ENCODE measurements around the gene BCDIN3D. TPM values are rescaled to one million over a fixed set of nuclear protein-coding genes. Genes with fewer than 3 reads are reported as not detected.
A peak's percentile ranks its signal among the peaks of the same experiment; 100 is the strongest.
"Not testable (repeated sequence)": the region's sequence is repeated elsewhere in the genome, so short reads cannot be mapped to it uniquely, and the experiment has no call there.

BCDIN3D gene
- polyA plus RNA-seq, 1 donor = 5.3 TPM

- no peak for DNase-seq
Observed at GRCh38 chr12:49876070-49876469, 33.2 kb upstream of the BCDIN3D start.

DNA sequence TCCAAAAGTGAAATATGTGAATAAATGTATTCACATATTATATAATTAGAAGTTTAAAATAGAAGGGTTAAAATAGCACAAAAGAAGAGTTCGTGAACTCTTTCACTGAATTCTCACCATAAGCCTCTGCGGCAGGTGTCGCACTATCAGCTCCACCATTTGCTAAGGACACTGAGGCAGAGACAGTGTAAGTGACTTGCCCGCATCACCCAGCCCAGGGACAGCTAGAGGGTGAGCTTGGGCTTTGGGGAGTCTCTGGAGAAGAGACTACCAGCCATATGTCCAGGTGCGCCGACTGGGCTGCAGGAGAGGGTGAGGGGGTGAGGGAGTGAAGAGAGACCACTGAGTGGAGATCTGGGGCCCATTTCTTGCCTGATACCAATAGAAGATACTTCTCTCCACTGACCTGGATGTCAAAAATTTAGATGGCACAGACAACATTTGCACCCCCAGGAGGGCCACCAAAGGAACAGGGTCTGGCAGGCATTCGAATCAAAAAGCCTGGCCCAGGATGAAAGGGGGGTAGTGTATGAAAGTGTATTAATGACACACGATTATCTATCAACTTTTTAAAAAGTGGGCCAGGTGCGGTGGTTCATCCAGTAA is 32.3 kb upstream of the BCDIN3D start:
- DNase-seq = no peak

- DNase-seq = no peak
Observed at GRCh38 chr12:49874142-49874897, 31.4 kb upstream of the BCDIN3D start.

DNA sequence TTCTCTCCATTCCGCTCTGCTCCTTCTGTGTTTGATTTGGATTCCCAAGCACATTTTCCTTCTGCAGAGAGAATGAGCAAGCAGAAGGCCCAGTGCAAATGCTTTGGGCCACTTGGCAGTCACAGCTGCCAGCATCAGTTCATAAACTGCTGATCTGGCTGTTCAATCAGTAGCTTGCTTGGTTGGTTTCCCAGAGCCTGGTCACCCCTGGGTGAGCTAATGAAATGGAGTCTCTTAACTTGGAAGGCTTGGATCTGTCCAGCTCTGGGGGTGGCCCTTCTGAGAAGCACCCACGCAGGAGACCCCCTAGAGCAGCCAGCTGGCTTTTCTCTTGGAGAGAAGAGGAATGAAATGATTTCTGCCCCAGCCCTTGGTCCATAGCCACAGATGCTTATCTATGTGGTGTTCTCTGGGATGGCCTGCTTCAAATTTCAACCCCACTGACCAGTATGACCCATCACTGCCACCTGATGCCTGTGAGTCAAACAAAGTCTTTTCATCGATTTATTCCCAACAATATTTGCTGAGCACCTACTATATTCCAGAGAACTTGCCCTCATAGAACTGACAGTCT is 30.5 kb upstream of the BCDIN3D start:
- no peak for DNase-seq

- DNase-seq = no peak
Observed at GRCh38 chr12:49872781-49873181, 29.9 kb upstream of the BCDIN3D start.

DNA sequence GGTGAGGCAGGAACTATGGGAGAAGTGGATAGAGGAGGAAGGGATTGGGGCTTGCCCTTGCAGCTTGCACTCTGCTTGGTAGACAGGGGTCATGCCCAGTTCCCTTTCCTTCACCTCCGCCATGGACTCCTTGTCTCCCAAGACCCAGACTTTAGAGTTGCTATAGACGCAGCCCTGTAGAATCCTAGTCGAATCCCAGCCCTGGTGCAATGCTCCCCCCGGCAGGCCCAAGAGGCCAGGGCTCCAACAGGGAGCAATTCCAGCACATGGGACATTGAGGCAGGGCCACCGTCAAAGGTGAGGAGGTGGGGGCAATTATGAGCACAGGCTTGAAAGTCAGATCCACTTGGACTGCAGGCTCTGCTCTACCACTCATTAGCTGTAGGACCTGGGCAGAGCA is 29.5 kb upstream of the BCDIN3D start:
- no peak for DNase-seq

- DNase-seq = not testable (repeated sequence)
Observed at GRCh38 chr12:49871811-49872251, 28.9 kb upstream of the BCDIN3D start.

DNA sequence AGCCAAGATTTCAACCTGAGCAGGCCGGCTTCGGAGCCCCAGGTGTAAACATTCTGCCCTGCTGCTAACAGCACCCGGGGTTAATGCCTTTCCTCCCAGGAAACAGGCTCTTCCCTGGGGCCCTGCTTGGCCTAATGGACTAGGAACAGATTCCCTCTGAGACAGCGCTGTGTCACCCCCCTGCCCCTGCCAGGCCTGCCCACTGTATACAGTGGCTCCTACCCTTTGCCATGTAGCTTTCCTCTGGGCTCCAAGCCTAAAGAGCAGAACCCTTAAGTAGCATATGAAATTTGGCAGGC is 28.3 kb upstream of the BCDIN3D start:
- DNase-seq = no peak

DNA sequence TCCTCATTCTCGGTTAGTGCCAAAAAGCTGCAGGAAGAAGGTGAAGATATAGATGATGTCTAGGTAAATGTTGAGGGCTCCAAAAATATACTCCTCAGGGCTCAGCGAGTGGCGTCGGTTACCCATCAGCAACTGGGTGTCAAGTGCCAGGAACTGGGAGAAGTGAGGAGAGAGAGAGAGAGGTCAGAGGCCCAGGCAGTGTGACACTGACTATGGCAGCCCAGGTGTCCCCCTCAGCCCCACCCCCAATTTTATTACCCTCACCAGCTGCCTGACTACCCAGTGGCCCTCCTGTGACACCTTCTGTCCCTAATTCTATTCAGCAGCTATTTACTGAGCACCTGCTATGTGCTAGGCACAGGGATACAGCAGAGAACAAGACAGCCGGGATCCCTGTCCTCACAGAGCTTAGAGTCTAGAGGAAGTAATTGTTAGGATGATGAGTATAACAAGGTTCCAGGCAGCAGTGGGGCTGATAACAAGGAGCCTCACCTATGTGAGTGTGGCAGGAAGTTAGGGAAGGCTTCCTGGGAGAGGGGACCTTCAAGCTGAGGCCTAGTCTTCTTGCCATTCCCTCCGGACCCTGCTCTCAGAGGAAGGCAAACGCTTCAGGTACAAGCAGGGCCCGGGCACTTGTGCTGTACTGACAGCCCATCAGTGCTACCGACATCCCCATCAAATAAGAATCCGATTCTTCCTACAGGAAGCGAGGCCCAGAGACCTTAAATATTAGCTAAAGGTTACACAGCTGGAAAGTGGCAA is 27.8 kb upstream of the BCDIN3D start:
- no peak for DNase-seq

DNA sequence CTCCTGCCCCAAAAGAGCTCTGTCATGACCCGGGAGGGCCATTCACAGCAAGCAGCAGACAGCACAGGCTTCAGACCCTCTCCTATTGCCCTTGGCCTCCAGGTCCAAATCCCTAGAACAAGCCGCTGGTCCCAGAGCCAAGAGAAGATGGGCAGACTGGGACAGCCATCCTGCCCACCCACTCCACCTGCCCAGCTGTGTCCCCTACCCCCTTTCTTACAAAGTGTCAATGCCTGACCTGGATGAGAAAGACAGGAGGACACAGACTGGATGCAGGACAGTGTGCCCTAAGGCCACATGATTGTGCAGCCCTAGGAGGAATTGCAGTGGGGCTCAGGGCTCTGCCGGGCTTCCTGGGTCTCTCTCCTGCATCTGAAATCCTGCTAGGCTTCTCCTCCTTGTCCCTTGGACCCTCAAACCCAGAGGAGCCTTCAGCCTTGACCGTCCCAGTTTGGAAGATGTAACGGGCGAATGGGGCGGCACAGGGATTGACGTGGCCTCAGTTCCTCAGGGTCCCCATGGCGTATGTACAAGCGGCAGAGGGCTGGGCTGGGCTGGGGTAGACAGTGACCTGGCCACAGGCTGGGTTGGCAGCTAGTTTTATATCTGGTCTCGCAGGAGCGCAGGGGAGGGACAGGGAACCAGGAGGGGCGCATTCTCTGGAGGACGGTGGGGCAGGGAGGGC is 27.1 kb upstream of the BCDIN3D start:
- no peak for DNase-seq

- peak; percentile 79 for DNase-seq
Observed at GRCh38 chr12:49868952-49869815, 26.3 kb upstream of the BCDIN3D start.

DNA sequence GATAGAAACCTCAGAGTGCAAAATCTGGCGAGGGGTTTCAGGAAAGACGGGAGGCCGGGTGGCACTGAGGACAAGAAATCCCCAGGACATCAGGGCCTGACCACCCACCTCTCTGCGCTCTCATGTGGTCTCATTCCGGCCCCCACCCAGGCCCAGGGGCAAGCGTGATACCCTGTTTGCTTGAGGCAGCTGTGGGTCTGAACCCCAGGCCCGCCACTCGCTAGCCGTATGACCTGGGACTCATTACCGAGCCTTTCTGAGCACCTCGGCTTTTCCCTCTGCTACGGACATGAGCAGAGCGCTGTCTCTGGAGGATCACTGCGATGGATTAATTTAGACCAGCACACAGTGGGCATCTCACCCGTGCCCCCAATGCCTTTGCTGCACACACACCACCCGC is 25.5 kb upstream of the BCDIN3D start:
- no peak for DNase-seq

GRCh38 chr12:49867570-49868341 is 24.9 kb upstream of the BCDIN3D start:
- DNase-seq = no peak

DNA sequence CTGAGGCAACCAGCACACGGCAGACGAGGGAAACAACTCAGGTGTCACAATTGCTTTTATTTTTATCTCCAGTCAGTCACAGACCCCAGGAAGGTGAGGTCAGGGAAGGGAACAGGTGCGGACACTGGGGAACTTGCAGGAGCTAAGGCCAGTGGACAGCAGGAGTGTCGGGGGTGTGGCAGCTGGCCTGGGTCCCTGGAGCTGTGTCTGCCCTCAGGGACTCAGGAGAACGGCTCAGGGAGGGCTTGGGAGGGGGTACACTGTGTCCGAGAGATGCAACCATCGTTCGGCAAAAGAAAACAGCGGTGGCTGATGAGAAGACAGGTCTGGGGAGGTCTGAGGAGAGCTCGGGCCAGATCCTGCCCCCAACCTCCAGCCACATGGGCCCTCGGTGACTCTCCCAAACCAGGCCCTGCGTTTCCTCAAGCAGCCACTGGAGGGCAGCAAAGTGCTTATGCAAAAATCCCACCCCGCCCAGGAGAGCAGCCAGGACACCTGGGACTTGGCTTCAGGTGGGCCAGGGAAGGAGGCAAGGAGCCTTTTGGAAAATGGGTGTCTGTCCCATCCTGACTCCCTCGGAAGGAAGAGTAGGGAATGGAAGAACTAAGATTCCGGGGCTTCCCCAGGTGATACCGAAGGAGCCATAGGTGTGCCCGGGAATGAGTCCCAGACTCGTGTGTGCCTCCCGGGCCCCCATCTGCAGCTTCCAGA is 24.1 kb upstream of the BCDIN3D start:
- DNase-seq = peak; percentile 72

DNA sequence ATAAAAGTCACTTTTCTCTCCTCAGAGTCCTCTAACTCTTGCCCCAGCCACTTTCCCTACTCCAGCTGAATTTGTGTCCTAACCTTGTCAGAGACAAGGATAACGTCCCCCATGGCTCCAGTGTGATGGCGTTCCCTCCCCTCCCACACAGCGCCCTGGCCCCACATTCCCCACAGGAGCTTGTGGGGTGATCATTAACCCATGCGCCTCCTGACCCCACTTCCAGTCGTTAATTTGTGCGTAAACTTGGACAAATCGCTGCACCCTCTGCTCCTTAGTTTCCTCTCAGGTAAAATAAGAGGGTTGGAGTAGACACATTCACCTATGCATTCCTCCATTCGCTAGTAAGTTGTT is 22.9 kb upstream of the BCDIN3D start:
- no peak for DNase-seq

- DNase-seq = no peak
Observed at GRCh38 chr12:49865109-49865781, 22.3 kb upstream of the BCDIN3D start.

DNA sequence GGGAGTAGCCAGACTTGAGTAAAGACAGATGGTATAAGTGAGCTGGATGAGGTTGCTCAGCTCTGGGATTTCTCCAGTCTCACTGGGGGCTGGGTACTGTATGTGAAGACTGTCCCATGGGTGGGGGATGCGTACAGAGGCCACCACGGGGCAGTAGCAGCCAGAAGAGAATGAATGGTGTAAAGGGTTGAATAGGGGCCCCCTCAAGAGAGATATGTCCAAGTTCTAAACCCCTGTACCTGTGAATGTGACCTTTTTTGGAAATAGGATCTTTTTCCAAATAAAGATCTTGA is 21.8 kb upstream of the BCDIN3D start:
- no peak for DNase-seq

GRCh38 chr12:49863946-49864797 is 21.3 kb upstream of the BCDIN3D start:
- no peak for DNase-seq

DNA sequence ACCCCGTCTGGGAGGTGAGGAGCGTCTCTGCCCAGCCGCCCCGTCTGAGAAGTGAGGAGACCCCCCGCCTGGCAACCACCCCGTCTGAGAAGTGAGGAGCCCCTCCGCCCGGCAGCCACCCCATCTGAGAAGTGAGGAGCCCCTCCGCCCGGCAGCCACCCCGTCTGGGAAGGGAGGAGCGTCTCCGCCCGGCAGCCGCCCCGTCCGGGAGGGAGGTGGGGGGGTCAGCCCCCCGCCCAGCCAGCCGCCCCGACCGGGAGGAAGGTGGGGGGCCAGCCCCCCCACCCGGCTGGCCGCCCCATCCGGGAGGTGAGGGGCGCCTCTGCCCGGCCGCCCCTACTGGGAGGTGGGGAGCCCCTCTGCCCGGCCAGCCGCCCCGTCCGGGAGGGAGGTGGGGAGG is 18.0 kb upstream of the BCDIN3D start:
- DNase-seq = not testable (repeated sequence)

All from hindlimb muscle (tissue), 1 donor.